IgD-negative memory B cell (primary cell): ENCODE data around the gene ZNF555. TPM values are rescaled to one million over a fixed set of nuclear protein-coding genes. Genes with fewer than 3 reads are reported as not detected.
"Not testable (repeated sequence)": the region's sequence is repeated elsewhere in the genome, so short reads cannot be mapped to it uniquely, and the experiment has no call there.

Source experiments
- H3K27ac Mint-ChIP-seq, 3 donors: one replicate each; pipeline ENCODE4 v1.8.0; 2020 to 2022; ENCODE audit warnings: mild to moderate bottlenecking in 3 of 3, mixed read lengths in 3 of 3, moderate library complexity in 1 of 3
- H3K27me3 Mint-ChIP-seq: one replicate; pipeline ENCODE4 v1.8.0; 2021; ENCODE audit warnings: mixed read lengths
- H3K36me3 Mint-ChIP-seq: one replicate; pipeline ENCODE4 v1.8.0; 2020; ENCODE audit warnings: mild to moderate bottlenecking, mixed read lengths
- H3K4me1 Mint-ChIP-seq, 3 donors: one replicate each; pipeline ENCODE4 v1.8.0; 2020 to 2022; ENCODE audit warnings: mixed read lengths in 3 of 3, mild to moderate bottlenecking in 1 of 3
- H3K4me3 Mint-ChIP-seq, 4 donors: one replicate each; pipeline ENCODE4 v1.8.0; 2020 to 2022; ENCODE audit warnings: mild to moderate bottlenecking in 4 of 4, mixed read lengths in 4 of 4, moderate library complexity in 3 of 4
- H3K9me3 Mint-ChIP-seq, 3 donors: one replicate each; pipeline ENCODE4 v1.8.0; 2020 to 2021; ENCODE audit warnings: mixed read lengths in 3 of 3, mild to moderate bottlenecking in 1 of 3
- polyA plus RNA-seq: library from polyadenylated mRNA; unstranded; fragments of 300-500 nt; fragmentation: Illumina TruSeq; gene quantifications from one replicate; pipeline ENCODE4 v1.2.3, GENCODE V29; 2021

Gene ZNF555
- polyA plus RNA-seq, 1 donor from 2014 or later, result 6.3 TPM

DNA sequence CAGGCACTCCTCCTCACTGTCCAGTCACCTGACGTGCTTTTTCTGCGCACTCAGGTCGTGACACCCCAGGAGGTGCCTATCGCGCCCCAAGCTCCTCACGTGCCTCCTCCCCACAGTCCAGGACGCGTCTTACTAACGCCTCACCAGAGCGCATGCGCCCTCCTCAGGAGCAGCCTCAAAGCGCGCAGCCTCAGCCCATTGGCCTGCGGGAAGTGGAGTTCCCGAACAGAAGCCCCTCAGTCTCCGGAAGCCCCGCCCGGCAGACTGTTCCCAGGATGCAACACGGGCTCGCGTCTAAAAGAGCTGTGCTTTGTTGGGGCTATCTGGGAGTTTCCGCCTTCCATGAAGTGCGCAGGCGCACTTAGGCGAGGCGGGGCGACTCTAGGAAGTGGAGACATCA is 17.6 kb downstream of the ZNF555 start:
- H3K9me3 Mint-ChIP-seq, result peaks cover 6 to 20% (median 8%) of the 10 kb centered on the region in 3 donors
- no peak overlapping the region for H3K4me3 Mint-ChIP-seq
- H3K27me3 Mint-ChIP-seq, result peaks cover 3% of the 10 kb centered on the region
- H3K27ac Mint-ChIP-seq, result no peak overlapping the region
- H3K36me3 Mint-ChIP-seq, result peaks cover 7% of the 10 kb centered on the region
- H3K4me1 Mint-ChIP-seq, result peaks cover 3 to 9% (median 8%) of the 10 kb centered on the region in 3 donors

DNA sequence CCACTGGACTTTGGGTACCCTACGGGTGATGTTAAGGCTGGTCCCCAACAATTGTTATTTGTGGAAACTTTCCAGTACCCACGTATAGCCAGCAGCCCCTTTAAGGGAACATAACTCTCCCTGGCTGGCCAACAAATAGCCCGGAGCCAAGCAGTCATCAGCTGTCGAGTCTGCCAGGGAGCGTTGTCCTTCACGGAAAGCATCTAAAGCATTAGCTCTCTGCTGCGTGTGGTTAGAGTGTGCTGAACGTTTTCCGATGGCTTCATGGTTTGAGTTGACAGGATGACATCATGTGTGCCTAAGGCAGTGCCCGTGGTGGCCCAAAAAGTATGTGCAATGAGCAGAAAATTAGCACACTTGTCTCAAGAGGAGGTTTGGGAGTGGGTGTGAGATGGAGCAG is 22.5 kb downstream of the ZNF555 start:
- Mint-ChIP-seq H3K27me3 (peaks cover 6% of the 10 kb centered on the region), H3K27ac (no peak overlapping the region), H3K9me3 (no peaks in the 10 kb centered on the region), H3K4me1 (no peaks in the 10 kb centered on the region), H3K4me3 (no peak overlapping the region), H3K36me3 (no peaks in the 10 kb centered on the region)

DNA sequence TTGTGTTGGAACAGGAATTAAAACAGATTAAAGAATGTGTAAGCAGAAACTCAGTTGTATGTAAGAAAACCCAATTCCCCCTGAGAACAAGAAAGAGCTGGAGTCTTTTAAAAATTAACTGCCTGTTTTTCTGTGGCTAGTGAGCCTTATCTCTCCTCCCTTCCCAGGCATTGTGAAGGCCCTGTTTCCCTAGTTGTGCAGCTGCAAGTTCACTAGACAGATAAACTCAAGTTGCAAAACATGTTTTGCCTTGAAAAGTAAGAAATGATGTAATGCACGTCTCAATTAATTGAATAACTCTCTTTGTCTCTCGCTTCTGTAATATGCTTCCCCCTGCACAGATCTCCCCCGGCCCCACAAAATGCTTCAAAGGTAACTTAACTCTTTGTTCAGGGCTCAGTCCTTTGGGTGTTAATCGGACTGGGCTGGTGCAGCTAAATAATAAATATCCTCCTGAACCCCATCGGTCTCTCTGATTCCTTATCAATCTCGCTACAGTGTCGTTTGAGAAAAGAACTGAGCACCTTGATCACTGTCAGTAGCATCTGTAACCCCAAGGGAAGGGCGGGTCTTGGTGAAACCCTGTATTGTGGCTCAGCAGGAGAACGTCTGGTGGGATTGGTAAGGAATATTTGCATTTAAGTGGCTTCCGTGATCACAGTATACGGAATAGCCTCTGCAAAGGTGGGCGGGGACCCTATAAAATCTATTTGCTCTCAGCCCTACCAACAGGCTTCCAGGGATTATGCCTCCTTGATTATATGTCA is 24.2 kb downstream of the ZNF555 start:
- H3K27me3 Mint-ChIP-seq, result peaks cover 6% of the 10 kb centered on the region
- no peaks in the 10 kb centered on the region for H3K9me3 Mint-ChIP-seq
- H3K36me3 Mint-ChIP-seq, result no peaks in the 10 kb centered on the region
- no peak overlapping the region for H3K27ac Mint-ChIP-seq
- H3K4me3 Mint-ChIP-seq, result peak overlapping the region in 1 of 4 donors; percentile 46
- H3K4me1 Mint-ChIP-seq, result no peaks in the 10 kb centered on the region

DNA sequence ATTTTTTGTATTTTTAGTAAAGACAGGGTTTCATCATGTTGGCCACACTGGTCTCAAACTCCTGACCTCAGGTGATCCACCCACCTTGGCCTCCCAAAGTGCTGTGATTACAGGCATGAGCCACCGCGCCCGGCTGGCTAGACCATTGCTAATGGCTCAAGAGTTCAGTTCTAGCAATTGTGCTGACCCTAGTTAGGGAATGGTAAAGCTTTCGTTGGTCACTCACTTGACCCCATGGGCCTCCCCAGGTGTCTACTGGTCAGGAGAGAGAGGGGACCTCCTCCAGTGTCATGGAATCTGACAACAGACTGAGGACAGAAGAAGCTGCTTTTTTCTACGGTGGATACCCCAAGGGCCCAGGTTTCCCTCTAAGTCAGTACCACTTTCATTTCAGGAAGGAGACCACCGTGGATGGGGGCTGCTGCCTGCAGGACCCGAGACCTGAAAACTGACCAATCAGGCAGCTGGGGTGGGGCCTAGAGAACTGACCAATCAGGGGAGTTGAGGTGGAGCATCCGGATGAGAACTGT is 25.3 kb downstream of the ZNF555 start:
- Mint-ChIP-seq H3K9me3 (no peaks in the 10 kb centered on the region), H3K27ac (no peak overlapping the region), H3K36me3 (no peaks in the 10 kb centered on the region), H3K27me3 (peaks cover 6% of the 10 kb centered on the region), H3K4me3 (no peak overlapping the region), H3K4me1 (no peaks in the 10 kb centered on the region)

DNA sequence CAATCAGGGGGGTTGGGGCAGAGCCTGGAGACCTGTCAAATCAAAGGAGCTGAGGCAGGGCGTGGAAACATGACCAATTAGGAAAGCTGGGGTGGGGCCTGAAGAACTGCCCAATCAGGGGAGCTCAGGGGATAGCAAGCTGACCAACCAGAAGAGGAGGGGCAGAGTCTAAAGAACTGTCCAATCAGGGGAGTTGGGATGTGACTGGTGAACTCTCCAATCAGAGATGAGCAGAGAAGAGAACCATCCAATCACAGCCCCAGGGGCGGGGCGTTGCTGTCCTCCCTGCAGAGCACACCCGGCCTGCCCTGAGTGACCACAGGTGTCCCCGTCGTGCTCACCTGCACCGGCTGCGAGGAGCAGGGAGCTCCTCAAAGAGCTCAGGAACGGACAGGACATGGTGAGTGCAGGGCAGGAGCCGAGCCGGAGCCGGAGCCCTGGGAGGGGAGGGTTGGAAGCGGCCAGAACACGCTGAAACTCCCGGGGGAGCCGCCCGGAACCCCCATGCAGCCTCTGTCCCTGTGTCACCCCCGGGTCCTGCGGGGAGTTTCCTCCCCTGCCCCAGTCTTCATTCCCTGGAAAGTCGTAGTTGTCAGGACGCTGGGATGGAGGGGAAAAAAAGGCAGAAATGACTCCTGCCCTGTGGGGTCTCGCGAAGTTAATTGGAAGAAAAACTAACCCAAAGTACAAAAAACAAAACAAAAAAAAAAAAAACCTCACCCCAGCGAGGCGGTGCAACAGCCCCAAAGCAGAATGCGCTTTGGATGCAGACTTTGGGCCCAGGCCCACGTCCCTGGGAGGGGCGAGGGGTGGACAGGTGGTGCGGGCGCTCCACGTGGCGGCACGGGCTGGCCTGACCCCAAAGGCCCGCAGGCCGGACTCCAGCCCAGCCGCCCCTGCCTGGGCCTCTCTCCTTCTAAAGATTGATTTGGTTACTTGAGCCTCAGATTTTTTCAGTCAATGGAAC is 26.0 kb downstream of the ZNF555 start, which contains the start of gene ZNF556:
ZNF556 (plus strand) TSS at position 311 of the 967 bp plus-strand sequence; CDS start at position 398, 87 bp downstream.
- Mint-ChIP-seq H3K27me3 (peaks cover 6% of the 10 kb centered on the region), H3K4me3 (peak within 1 kb of the TSS in 1 of 4 donors; percentile 6), H3K4me1 (no peaks in the 10 kb centered on the region), H3K36me3 (no peaks in the 10 kb centered on the region), H3K27ac (no peak within 1 kb of the TSS), H3K9me3 (no peaks in the 10 kb centered on the region)

DNA sequence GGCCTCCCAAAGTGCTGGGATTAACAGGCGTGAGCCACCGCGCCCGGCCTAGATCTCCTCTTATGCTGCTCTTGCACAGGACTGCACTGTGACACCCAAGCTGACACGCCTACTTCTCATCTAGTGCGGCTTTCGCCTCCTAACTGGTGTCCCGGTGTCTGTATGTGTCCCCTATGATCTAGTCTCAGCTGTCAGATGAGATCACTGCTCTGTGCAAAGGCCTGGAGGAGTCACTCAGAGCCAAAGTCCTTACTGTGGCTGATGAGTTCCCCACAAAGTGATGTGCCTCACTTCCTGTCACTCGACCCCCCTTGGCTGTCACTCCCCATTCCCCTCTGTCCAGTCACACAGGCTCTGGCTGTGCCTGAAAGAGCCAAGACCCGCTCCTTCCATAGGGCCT is 28.3 kb downstream of the ZNF555 start:
- no peak overlapping the region for H3K4me3 Mint-ChIP-seq

DNA sequence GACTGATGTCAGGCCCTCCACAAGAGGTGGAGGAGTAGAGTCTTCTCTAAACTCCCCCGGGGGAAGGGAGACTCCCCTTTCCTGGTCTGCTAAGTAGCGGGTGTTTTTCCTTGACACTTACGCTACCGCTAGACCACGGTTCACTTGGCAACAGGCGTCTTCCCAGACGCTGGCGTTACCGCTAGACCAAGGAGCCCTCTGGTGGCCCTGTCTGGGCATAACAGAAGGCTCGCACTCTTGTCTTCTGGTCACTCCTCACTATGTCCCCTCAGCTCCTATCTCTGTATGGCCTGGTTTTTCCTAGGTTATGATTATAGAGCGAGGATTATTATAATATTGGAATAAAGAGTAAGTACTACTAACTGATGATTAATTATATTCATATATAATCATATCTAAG is 30.9 kb downstream of the ZNF555 start:
- H3K4me1 Mint-ChIP-seq, H3K27me3 Mint-ChIP-seq, H3K9me3 Mint-ChIP-seq, H3K36me3 Mint-ChIP-seq: not testable (repeated sequence)
- Mint-ChIP-seq H3K4me3 (peak overlapping the region in 1 of 4 donors; percentile 81), H3K27ac (peak overlapping the region in 1 of 3 donors; percentile 78)

More for the DNA sequence above, 28.3 kb downstream of the ZNF555 start:
- Mint-ChIP-seq H3K27me3 (no peaks in the 10 kb centered on the region), H3K36me3 (no peaks in the 10 kb centered on the region), H3K27ac (peak overlapping the region in 1 of 3 donors; percentile 48), H3K4me1 (no peaks in the 10 kb centered on the region), H3K9me3 (no peaks in the 10 kb centered on the region)

DNA sequence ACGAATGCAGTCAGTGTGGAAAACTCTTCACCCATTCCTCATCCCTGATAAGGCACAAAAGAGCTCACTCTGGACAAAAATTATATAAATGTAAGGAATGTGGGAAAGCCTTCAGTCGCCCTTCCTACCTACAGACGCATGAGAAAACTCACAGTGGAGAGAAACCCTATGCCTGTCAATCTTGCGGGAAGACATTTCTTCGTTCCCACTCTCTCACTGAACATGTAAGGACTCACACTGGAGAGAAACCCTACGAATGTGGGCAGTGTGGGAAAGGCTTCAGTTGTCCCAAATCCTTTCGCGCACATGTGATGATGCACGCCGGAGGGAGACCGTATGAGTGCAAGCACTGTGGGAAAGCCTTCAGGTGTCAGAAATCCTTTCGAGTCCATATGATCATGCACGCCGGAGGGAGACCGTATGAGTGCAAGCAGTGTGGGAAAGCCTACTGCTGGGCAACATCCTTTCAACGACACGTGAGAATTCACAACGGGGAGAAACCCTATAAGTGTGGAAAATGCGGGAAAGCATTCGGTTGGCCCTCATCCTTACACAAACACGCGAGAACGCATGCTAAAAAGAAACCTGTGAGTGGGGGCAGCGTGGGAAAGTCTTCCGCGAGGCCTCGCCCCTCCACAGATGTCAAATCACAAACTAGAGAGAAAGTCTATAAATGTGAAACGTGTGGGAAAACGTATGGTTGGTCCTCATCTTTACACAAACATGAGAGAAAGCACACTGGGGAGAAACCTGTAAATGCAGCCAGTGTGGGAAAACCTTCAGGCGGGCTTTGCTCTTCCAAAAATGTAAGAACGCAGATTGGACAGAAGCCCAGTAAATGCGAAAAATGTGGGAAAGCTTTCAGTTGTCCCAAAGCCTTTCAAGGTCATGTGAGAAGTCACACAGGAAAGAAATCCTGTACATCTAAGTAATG is 36.4 kb downstream of the ZNF555 start:
- H3K36me3 Mint-ChIP-seq, result no peaks in the 10 kb centered on the region
- H3K27me3 Mint-ChIP-seq, result no peaks in the 10 kb centered on the region
- no peak overlapping the region for H3K27ac Mint-ChIP-seq
- H3K4me3 Mint-ChIP-seq, result no peak overlapping the region
- peaks cover 1 to 5% (median 5%) of the 10 kb centered on the region in 3 donors for H3K9me3 Mint-ChIP-seq
- no peaks in the 10 kb centered on the region for H3K4me1 Mint-ChIP-seq

DNA sequence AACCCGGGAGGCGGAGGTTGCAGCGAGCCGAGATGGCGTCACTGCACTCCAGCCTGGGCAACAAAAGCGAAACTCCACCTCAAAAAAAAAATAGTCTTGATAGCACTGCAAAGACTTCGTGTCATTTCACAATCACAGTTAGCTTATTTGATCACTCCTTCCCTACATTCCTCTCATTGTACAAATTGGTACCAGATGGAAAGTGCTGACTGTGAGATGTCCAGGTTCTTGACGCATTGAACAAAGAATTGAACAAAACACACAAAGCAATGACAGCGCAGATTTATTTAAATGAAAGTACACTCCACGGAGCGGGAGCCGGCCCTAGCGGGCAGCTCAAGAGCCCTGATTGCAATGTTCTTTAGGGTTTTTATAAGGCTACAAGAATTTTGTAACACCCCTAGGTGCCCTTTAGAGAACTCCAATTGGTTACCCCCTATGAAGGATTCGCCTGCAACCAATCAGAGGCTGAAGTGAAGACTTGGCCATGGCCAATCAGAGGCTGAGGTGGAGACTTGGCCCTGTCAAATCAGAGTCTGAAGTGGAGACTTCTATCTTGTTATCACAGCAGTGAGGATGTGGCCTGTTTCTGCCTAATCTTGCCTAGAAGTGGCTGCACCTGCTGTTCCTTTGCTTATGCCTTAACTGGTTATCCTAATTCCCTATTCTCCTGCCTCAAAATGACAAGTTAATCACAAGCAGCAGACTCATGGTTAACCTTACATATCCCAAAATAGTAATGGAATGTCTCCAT is 42.6 kb downstream of the ZNF555 start:
- H3K9me3 Mint-ChIP-seq, result peaks cover 0 to 4% (median 0%) of the 10 kb centered on the region in 3 donors
- H3K27me3 Mint-ChIP-seq, result peaks cover 2% of the 10 kb centered on the region
- peaks cover 9 to 13% (median 10%) of the 10 kb centered on the region in 3 donors for H3K4me1 Mint-ChIP-seq
- H3K27ac Mint-ChIP-seq, result peak overlapping the region in 1 of 3 donors; percentile 39
- H3K36me3 Mint-ChIP-seq, result peaks cover 2% of the 10 kb centered on the region
- no peak overlapping the region for H3K4me3 Mint-ChIP-seq

DNA sequence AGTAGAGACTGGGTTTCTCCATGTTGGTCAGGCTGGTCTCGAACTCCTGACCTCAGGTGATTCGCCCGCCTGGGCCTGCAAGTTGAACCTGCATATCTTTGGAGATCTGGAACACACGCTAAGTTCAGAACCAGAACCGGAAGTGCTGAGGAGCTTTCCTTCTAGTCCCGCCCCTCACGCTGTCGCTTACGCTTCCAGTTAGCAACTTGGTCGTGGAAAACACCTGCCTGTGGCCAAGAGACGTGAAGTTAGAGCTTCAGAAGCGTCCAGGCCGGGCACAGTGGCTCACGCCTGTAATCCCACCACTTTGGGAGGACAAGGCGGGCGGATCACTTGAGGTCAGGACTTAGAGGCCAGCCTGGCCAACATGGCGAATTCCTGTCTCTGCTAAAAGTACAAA is 44.5 kb downstream of the ZNF555 start:
- Mint-ChIP-seq H3K9me3 (no peaks in the 10 kb centered on the region), H3K36me3 (peaks cover 2% of the 10 kb centered on the region), H3K4me3 (no peak overlapping the region), H3K27ac (peak overlapping the region in 1 of 3 donors; percentile 39), H3K27me3 (peaks cover 2% of the 10 kb centered on the region), H3K4me1 (peaks cover 10 to 13% (median 10%) of the 10 kb centered on the region in 3 donors)

DNA sequence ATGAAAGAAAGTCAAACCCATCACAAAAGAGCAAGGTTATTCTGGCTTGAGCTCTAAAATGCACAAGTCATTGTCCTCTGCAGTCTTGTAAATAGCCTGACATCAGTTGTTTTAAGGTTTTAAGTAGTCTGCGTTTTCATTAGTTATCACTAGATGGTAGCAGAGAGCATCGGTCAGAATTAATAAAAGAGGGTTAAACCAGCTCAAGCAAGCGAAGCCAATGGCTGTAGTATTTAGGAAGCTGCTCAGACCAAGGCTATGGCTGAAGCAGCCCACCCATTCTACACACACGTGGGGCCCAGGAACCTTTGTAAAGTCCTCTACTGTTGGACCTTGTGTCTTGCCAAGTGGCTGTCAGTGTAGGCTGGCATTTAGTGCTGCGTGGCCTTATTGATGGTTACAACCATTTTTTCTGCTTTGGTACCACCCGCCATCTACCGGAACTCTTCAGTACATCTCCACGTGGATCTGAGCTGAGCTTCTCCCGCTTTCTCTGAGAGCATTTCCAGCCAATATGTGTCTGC is 46.2 kb downstream of the ZNF555 start:
- H3K4me1 Mint-ChIP-seq, result peaks cover 10 to 17% (median 11%) of the 10 kb centered on the region in 3 donors
- peak overlapping the region; percentile 21 to 88 (median 50) for H3K4me3 Mint-ChIP-seq
- peak overlapping the region; percentile 66 to 96 (median 76) for H3K27ac Mint-ChIP-seq
- H3K36me3 Mint-ChIP-seq, result peaks cover 2% of the 10 kb centered on the region
- H3K9me3 Mint-ChIP-seq, result no peaks in the 10 kb centered on the region
- peaks cover 2% of the 10 kb centered on the region for H3K27me3 Mint-ChIP-seq

DNA sequence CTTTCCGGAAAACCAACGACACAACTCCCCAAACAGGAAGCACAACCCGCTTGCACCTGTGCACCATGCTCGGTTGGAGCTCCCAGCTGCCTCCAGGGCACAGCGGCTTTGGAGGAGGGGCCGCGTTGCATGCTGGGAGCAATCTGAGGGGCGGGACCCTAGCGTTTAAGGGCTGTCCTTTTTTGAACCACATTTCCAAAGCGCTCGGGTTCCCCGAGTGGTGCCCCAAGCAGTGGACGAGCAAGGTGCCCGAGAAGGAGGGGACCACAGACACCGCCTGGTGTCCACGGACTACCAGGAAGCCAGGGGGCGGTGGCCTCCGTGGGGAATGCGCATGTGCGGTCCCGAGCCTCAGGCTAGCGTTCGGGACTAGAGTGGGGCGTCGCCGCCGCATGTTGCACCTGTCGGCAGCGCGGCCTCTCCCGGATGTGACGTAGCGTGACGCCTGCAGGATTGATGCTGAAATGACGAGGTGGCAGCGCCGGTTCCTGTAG is 47.5 kb downstream of the ZNF555 start:
- H3K36me3 Mint-ChIP-seq, result peaks cover under 1% of the 10 kb centered on the region
- H3K4me3 Mint-ChIP-seq, result peak overlapping the region; percentile 21 to 84 (median 72)
- H3K4me1 Mint-ChIP-seq, result peaks cover 10 to 17% (median 11%) of the 10 kb centered on the region in 3 donors
- H3K27me3 Mint-ChIP-seq, result no peaks in the 10 kb centered on the region
- no peaks in the 10 kb centered on the region for H3K9me3 Mint-ChIP-seq
- peak overlapping the region in 2 of 3 donors; percentile 66 to 86 for H3K27ac Mint-ChIP-seq

DNA sequence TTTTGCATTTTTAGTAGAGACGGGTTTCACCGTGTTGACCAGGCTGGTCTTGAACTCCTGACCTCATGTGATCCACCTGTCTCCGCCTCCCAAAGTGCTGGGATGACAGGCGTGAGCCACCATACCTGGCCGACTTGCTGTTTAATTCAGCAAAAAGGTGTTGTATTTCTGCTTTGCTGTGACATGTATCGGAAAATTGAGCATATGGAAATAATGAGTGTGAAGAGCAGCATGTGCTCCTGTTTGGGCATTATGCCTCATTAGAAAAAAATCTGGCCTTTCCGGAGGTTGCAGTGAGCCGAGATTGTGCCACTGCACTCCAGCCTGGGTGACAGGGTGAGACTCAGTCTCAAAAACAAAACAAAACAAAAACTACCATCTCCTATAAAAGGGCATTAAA is 49.3 kb downstream of the ZNF555 start:
- not testable (repeated sequence) for H3K36me3 Mint-ChIP-seq, H3K27me3 Mint-ChIP-seq, H3K4me3 Mint-ChIP-seq, H3K9me3 Mint-ChIP-seq
- Mint-ChIP-seq H3K27ac (peak overlapping the region in 2 of 3 donors; percentile 53 to 75), H3K4me1 (peaks cover 10 to 17% (median 11%) of the 10 kb centered on the region in 3 donors)
